CMK (cell line): ENCODE results near the gene ADGRL3.
"Not testable (repeated sequence)": the region's sequence is repeated elsewhere in the genome, so short reads cannot be mapped to it uniquely, and the experiment has no call there.

ENCODE experiments used
- DNase-seq: peaks from one replicate; pipeline ENCODE4 v3.0.0-alpha.2; 2010; ENCODE audit warnings: low read depth

The ADGRL3 gene

DNA sequence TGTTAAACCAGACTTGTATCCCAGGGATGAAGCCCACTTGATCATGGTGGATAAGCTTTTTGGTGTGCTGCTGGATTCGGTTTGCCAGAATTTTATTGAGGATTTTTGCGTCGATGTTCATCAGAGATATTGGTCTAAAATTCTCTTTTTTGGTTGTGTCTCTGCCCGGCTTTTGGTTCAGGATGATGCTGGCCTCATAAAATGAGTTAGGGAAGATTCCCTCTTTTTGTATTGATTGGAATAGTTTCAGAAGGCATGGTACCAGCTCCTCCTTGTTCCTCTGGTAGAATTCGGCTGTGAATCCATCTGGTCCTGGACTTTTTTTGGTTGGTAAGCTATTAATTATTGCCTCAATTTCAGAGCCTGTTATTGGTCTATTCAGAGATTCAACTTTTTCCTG, 556.8 kb downstream of the ADGRL3 start:
- DNase-seq = not testable (repeated sequence)

DNA sequence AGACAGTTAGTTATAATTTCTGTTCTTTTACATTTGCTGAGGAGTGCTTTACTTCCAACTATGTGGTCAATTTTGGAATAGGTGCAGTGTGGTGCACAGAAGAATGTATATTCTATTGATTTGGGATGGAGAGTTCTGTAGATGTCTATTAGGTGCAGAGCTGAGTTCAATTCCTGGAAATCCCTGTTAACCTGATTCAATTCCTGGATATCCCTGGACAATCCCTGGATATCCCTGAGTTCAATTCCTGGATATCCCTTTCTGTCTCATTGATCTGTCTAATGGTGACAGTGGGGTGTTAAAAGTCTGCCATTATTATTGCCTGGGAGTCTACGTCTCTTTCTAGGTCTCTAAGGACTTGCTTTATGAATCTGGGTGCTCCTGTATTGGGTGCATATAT, 557.9 kb downstream of the ADGRL3 start:
- DNase-seq = not testable (repeated sequence)

DNA sequence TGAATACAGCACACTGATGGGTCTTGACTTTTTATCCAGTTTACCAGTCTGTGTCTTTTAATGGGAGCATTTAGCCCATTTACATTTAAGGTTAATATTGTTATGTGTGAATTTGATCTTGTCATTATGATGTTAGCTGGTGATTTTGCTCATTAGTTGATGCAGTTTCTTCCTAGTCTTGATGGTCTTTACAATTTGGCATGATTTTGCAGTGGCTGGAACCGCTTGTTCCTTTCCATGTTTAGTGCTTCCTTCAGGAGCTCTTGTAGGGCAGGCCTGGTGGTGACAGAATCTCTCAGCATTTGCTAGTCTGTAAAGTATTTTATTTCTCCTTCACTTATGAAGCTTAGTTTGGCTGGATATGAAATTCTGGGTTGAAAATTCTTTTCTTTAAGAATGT, 558.5 kb downstream of the ADGRL3 start:
- not testable (repeated sequence) for DNase-seq

DNA sequence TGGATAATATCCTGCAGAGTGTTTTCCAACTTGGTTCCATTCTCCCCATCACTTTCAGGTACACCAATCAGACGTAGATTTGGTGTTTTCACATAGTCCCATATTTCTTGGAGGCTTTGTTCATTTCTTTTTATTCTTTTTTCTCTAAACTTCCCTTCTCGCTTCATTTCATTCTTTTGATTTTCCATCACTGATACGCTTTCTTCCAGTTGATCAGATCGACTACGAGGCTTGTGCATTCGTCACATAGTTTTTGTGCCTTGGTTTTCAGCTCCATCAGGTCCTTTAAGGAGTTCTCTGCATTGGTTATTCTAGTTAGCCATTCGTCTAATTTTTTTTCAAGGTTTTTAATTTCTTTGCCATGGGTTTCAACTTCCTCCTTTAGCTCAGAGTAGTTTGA, 559.1 kb downstream of the ADGRL3 start:
- DNase-seq = not testable (repeated sequence)

DNA sequence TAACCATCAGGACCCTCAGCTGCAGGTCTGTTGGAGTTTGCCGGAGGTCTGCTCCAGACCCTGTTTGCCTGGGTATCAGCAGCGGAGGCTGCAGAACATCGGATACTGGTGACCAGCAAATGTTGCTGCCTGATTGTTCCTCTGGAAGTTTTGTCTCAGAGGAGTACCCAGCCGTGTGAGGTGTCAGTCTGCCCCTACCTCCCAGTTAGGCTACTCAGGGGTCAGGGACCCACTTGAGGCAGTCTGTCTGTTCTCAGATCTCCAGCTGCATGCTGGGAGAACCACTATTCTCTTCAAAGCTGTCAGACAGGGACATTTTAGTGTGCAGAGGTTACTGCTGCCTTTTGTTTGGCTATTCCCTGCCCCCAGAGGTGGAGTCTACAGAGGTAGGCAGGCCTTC, 559.8 kb downstream of the ADGRL3 start:
- DNase-seq = not testable (repeated sequence)

DNA sequence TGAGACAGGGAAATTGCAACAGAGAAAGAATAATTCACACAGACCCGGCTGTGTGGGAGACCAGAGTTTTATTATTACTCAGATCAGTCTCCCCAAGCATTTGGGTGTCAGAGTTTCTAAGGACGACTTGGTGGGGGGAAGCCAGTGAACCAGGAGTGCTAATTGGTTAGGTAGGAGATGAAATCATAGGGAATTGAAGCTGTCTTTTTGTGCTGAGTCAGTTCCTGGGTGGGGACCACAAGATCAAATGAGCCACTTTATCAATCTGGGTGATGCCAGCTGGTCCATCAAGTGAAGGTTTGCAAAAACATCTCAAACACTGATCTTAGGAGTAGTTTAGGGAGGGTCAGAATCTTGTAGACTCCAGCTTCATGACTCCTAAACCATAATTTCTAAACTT, 560.7 kb downstream of the ADGRL3 start:
- no peak for DNase-seq

DNA sequence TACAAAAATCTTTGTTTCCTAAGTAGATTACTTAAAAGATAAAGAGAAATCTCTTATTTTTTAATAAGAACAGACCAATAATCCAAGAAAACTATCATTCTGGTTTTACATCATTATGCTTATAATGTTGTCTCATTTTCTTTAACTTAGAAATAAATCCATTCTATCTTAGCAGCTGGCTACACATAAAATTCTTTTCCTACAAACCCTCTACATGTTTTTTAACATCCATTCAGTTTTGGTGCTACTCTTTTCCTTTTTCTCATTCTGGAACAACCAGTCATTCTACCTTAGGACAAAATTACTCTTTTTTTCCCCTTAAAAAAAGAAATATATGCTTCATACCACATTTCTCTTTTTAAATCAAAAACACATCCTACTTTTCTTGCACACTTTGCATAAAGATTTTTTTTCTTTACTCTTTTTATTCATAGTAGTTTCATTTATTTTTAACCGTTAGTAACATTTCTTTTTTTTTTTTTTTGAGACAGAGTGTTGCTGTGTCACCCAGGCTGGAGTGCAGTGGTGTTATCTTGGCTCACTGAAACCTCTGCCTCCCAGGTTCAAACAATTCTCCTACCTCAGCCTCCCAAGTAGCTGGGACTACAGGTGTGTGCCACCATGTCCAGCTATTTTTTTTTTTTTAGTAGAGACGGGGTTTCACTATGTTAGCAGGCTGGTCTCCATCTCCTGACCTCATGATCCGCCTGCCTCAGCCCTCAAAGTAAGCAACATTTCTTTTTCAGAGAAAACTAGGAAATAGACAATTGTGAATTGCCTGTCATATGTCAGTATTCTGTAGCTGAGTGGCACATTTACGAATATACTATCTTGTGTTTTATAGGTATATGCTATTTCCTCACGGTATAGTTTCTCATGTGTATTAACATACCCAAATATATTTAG, 562.8 kb downstream of the ADGRL3 start:
- no peak for DNase-seq

DNA sequence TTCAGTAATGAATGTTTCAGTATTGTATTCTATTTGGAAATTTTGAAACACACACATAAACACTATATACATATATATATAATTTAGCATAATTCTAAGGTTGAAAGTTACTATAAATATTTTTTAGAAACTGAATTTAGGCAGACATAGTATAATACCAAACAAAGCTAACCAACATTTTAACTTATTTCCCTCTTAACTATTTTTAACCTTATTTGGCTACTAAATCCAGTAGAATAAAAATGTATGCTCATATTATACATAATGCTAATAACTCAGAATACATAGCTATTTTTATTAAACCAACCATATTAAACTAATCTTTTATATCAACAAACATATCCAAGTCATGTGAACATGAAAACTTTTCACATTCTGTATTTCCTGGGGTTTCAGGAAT, 563.6 kb downstream of the ADGRL3 start:
- no peak for DNase-seq

DNA sequence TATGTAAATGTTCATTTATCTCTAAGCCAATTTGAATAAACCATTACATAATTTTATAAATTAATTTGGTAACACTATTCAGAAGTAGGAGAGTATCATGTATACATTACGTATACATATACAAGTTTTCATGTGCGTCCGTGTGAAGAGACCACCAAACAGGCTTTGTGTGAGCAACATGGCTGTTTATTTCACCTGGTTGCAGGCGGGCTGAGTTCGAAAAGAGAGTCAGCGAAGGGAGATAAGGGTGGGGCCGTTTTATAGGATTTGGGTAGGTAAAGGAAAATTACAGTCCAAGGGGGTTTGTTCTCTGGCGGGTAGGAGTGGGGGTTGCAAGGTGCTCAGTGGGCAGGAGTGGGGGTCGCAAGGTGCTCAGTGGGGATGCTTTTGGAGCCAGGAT, 564.0 kb downstream of the ADGRL3 start:
- not testable (repeated sequence) for DNase-seq

DNA sequence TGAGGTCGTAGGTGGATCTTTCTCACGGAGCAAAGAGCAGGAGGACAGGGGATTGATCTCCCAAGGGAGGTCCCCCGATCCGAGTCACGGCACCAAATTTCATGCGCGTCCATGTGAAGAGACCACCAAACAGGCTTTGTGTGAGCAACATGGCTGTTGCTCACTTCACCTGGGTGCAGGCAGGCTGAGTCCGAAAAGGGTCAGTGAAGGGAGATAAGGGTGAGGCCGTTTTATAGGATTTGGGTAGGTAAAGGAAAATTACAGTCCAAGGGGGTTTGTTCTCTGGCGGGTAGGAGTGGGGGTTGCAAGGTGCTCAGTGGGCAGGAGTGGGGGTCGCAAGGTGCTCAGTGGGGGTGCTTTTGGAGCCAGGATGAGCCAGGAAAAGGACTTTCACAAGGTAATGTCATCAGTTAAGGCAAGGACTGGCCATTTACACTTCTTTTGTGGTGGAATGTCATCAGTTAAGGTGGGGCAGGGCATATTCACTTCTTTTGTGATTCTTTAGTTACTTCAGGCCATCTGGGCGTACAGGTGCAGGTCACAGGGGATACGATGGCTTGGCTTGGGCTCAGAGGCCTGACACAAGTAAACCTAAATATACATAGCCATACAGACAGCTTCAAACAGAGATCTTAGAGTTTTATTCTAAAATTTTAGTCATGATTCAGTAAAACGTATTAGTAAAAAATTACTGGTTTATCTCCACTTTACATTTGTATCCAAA, 569.5 kb downstream of the ADGRL3 start:
- not testable (repeated sequence) for DNase-seq

DNA sequence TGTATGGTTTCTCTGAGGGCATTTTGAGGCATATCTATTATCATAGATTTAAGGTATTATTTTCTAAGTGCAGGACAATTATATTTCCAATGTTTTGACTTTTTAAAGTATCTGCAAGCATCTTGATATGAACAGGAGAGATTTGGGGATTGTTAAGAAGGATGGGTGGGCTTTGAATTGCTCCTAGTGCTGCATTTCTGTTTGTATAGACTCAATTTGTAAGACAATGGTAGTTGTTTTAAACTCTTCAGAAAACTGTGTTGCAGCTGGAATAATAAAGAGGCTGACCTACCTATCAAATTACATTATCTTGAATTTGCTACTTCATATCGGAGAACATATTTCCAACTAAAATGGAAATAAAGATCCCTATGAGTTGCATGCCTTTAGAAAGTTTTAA, 570.3 kb downstream of the ADGRL3 start:
- DNase-seq = no peak

DNA sequence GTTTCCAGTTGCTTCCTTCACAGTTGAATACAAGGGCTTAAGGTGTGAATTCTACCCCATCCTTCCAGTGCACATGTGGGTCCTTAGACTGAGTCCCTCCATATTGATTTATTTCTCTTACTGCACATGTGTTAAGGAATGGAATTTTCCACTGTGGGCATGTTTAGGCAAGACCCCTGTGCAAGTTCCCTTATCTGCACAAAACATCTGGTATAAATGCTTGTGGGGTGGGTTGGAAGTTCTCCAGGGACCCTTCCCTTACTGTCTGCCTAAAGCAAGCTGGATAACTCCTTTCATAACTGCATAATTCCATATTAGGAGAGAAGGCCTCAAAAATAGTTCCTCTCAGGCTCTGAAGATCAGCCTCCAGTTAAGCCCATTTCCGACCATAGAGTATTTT, 570.9 kb downstream of the ADGRL3 start:
- no peak for DNase-seq

DNA sequence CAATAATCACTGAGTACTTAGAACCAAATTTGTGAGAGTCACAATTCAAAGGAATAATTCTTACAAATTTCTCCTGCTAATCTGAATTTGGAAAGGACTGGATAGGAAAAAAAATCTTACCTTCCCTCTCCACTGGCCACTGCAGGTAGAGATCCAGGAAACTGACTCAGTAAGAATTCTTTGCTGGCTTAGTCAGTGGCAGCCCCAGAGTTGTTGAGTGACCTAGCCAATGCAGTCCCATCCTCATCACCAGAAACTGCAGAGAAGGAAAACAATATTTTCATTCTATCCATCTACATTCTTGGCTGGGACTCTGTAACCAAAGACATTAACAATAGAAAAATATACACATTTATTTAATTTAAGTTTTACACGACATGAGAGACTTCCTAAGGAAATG, 572.0 kb downstream of the ADGRL3 start:
- no peak for DNase-seq

DNA sequence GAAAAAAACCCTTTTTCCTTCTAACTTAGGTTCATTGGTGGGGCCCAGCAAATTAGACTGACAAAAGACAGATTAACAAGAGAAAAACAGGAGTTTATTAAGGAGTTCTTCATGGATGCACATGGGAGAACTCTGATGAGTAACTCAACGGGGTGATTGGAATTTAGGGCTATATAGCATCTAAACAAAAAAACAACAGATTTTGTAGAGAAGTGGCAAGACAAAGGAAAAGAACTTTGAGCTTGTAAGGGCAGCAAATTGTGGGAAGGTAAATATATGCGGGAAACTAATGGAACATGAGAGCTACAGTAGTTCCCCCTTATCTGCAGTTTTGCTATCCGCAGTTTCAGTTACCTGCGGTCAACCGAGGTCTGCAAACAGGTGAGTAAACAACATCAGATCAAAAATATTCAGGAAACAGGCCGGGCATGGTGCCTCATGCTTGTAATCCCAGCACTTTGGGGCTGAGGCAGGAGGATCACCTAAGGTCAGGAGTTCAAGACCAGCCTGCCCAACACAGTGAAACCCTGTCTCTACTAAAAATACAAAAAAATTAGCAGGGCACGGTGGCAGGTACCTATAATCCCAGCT, 573.6 kb downstream of the ADGRL3 start:
- DNase-seq = no peak

DNA sequence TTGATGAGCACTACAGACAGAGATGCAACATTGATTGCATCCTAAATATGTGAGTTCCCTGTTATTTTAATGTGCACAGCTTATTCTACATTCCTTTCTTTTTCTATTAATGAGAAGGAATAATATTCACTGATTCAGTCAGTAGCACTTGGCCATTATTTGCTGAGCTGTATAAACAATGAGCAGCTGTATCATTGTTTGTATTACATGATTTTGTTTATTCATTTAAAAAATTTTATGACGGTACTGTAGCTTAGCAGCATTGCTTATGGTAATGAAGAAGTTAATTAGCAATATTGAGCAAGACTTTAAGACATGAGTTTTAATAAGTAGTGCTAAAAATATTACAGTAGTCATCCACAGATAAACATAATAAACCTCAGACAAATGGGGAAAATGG, 582.0 kb downstream of the ADGRL3 start:
- no peak for DNase-seq

DNA sequence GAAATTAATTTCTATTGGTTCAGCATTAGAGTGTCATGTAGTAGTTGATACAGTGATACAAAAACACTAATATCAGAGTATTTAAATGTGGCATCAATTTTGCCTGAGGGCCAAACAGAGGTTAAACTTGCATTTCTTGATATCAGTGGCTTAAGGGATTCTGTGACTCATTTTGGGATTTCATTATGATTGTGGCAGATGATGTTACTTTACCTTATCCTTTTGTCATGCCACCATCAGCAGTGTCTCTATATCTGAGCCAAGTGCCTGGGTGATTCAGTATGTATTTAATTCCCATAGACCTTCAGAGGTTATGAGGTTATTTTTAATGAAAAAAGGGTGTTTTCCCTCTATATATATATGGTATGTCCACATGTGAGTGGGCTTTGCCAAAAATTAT, 582.9 kb downstream of the ADGRL3 start:
- DNase-seq = no peak

DNA sequence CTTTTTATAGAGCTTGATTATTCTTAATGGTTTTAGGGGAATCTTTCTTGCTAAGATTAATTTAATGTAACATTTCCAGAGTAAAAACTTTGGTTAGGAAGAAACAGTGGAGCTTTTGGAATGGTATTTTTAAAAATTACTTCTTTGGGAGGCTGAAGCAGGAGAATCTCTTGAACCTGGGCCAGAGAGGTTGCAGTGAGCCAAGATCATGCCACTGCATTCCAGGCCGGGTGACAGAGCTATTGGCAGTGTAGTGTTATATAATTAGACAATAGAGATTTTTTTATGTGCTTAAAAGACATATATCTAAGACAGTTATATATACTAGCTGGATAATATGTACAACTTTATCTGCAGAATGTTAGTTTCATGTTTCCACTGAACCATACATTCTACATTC, 585.6 kb downstream of the ADGRL3 start:
- DNase-seq = no peak

DNA sequence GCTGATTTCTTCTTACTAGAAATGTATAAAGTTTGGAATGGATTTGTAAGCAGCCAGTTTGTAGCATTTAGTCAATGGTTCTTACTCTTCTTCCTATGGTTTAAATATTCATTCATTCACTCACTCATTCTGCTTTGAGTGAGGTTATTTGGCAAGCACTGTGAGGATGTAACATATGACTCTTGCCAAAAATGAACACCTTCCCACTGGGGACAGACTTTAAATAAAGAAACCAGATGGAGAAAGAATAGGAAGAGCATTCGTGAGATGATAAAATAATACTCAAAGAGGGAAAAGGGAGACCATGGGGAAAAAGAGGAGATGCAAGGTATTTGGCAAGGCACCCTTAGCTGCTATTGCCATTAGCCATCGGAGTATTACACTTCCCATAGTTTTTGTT, 586.1 kb downstream of the ADGRL3 start:
- no peak for DNase-seq

DNA sequence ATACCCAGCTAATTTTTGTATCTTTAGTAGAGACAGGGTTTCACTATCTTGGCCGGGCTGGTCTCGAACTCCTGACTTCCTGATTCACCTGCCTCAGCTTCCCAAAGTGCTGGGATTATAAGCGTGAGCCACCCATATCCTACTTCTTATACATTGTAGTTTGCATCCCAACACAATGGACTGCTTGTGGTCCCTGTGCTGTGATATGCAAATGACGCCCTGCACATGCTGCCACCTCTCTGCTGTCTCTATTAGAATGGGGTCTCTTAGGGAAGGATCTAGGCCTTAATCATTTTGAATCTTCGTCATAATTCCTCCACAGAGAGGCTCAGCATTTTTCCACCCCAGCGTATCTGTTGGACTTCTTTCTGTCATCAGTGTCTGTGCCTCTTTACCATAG, 595.9 kb downstream of the ADGRL3 start:
- DNase-seq = no peak

DNA sequence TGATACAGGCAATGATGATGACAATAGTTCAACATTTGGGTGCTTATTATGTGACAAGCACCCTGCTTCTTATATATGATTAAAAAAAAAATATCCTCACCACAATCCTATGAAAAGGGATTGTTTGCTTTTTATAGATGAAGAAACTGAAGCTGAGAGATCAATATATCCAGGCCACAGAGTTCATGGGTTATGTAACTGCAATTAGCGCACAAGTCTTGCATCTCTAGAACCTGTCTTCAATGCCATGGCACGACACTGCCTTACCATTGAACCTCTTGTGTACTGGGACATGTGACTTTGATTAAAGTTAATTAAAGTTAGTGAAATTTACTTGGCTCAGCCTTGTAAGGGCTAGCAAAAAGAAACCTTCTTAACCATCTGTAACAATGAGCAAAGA, 599.7 kb downstream of the ADGRL3 start:
- DNase-seq = no peak

DNA sequence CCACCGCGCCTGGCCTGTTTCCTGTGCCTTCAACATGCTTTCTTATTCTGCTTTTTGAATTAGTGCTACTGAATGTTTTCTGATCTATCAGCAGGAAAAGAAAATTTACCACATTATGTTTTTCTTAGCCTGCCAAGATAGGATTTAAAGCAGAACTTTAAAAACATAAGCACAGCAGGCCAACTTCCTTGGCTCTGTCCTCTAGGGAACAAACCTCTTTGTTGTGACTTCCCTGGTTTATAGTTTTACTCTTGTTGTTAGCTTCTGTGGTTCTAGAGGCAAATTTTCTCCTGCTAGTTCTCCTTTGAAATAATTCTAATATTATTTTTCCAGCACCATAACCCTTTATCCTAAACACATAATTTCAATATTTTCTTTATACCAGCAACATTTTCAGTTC, 605.1 kb downstream of the ADGRL3 start:
- no peak for DNase-seq

DNA sequence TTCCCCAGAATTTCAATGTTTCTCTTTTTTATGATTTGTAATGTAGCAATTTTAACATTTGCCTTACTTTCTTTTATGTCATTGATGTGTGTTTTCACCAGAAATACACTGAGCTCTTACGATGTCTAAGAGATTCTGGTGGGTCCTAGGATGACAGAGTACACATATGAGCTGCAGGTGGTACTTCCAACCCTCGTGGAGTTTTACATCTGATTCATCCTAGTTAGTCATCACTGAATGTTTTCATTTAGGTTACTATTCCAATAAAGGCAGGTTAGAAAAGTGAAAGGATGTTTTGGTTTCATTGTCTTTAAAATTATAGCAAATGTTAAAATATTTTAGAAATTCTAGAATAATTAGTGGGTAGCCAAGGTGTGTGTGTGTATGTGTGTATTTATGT, 605.9 kb downstream of the ADGRL3 start:
- DNase-seq = no peak

DNA sequence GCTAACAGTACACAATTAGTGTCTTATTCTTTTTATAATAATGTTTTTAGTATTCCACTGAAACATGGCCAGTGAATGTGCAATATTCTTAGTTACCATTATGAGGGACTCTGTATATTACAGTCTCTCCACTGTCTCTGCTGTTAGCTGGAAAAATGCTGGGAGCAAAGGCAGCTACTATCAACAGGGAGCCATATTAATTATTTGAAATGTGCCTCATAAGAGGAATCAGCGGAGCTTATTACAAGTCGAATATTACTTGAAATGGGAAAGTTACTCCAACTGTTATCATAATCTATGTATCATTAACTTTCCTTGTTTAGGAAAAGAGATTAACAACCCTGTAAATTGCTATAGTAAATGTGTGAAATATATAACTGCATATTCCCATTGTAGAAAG, 612.0 kb downstream of the ADGRL3 start:
- no peak for DNase-seq
